ENCODE data around the gene CACNA2D3.

- TF ChIP-seq CTCF (IDR thresholded peaks at IDR 0.05) (no peak), POLR2A (IDR thresholded peaks at IDR 0.05) (no peak), POLR2AphosphoS5 (IDR thresholded peaks at IDR 0.05) (no peak), EP300 (IDR thresholded peaks at IDR 0.05) (no peak)
Observed at GRCh38 chr3:54642147-54642546, 519.8 kb downstream of the CACNA2D3 start.

Data from upper lobe of left lung (tissue), 4 donors.